GM23248 (cell line): Measurements from ENCODE around the gene OPTC. TPM values are rescaled to one million over a fixed set of nuclear protein-coding genes. Genes with fewer than 3 reads are reported as not detected.

Experiments used
- DNase-seq: peaks from one replicate; pipeline ENCODE4 v3.0.0-alpha.2; 2015
- H2AFZ ChIP-seq: fragments of 200-600 bp; sonication (generic); 2 replicates; pipeline ENCODE4 v1.6.1; 2016; ENCODE audit warnings: antibody characterized with exemption
- H3F3A ChIP-seq: fragments of 200-600 bp; sonication (generic); 2 replicates; pipeline ENCODE4 v1.6.1; 2016; ENCODE audit warnings: mild to moderate bottlenecking, antibody characterized with exemption, mixed run types; ENCODE audit not compliant: insufficient read depth
- H3K27ac ChIP-seq: fragments of 200-600 bp; sonication (generic); 2 replicates; pipeline ENCODE4 v1.5.1; 2016; ENCODE audit warnings: mild to moderate bottlenecking
- H3K27me3 ChIP-seq: fragments of 200-600 bp; sonication (generic); replicated peaks from 2 replicates; pipeline ENCODE4 v1.6.1; 2016; ENCODE audit warnings: mild to moderate bottlenecking; ENCODE audit not compliant: insufficient read depth
- H3K36me3 ChIP-seq: fragments of 200-600 bp; sonication (generic); 2 replicates; pipeline ENCODE4 v1.6.1; 2016; ENCODE audit warnings: low read depth, mild to moderate bottlenecking
- H3K4me1 ChIP-seq: fragments of 200-600 bp; sonication (generic); 2 replicates; pipeline ENCODE4 v1.6.1; 2016; ENCODE audit warnings: mild to moderate bottlenecking; ENCODE audit not compliant: insufficient read depth
- H3K4me2 ChIP-seq: fragments of 200-600 bp; sonication (generic); one replicate; pipeline ENCODE4 v1.6.1; 2016; ENCODE audit warnings: mild to moderate bottlenecking; ENCODE audit not compliant: unreplicated experiment
- H3K4me3 ChIP-seq: fragments of 200-600 bp; sonication (generic); 2 replicates; pipeline ENCODE4 v1.5.1; 2016; ENCODE audit warnings: mild to moderate bottlenecking
- H3K79me2 ChIP-seq: fragments of 200-600 bp; sonication (generic); 2 replicates; pipeline ENCODE4 v1.6.1; 2016; ENCODE audit warnings: mild to moderate bottlenecking; ENCODE audit not compliant: insufficient read depth
- H3K9ac ChIP-seq: fragments of 200-600 bp; sonication (generic); 2 replicates; pipeline ENCODE4 v1.6.1; 2016; ENCODE audit warnings: mild to moderate bottlenecking
- H3K9me2 ChIP-seq: fragments of 200-600 bp; sonication (generic); 2 replicates; pipeline ENCODE4 v1.6.1; 2016; ENCODE audit warnings: mixed run types, mild to moderate bottlenecking, moderate library complexity; ENCODE audit not compliant: insufficient read depth
- H3K9me3 ChIP-seq: fragments of 200-600 bp; sonication (generic); one replicate; pipeline ENCODE4 v1.6.1; 2017; ENCODE audit warnings: low read depth
- H4K20me1 ChIP-seq: fragments of 200-600 bp; sonication (generic); 2 replicates; pipeline ENCODE4 v1.6.0; 2016; ENCODE audit not compliant: insufficient read depth
- EZH2 ChIP-seq: fragments of 200-600 bp; sonication (generic); IDR thresholded peaks from 2 replicates; pipeline ENCODE4 v1.6.1; 2018; ENCODE audit warnings: antibody characterized with exemption, mild to moderate bottlenecking; ENCODE audit not compliant: insufficient read depth, poor library complexity, severe bottlenecking
- EZH2phosphoT487 ChIP-seq: fragments of 200-600 bp; sonication (generic); IDR thresholded peaks from 2 replicates; pipeline ENCODE4 v1.6.1; 2018; ENCODE audit warnings: antibody characterized with exemption, moderate library complexity, mild to moderate bottlenecking, low read depth; ENCODE audit not compliant: insufficient read depth
- WGBS, 2 experiments: methylation state at CpG; one replicate each; pipeline ENCODE4 v1.1.6; 2015 to 2017; ENCODE audit warnings: low lambda C conversion rate in 2 of 2, low coverage in 1 of 2; ENCODE audit errors: missing lambda C conversion rate in 2 of 2; 5-methylcytosine and 5-hydroxymethylcytosine counted together
- in situ Hi-C: fragments of 300-500 bp; cut with MboI; formaldehyde crosslinking; loops from 2 replicates; pipeline ENCODE4 v1.15.0; 2020
- polyA plus RNA-seq: library from polyadenylated mRNA; unstranded; fragments of >200 nt; fragmentation: Nextera tagmentation; extraction: Ambion mirVana; gene quantifications from 2 replicates; pipeline ENCODE4 v1.2.1, GENCODE V29; 2016
- total RNA-seq: library from RNA; depleted of rRNA; stranded (reverse); fragments of >200 nt; shearing (Covaris generic); gene quantifications from 2 replicates; pipeline ENCODE4 v1.2.3, GENCODE V29; 2014

Gene OPTC
- total and polyA plus RNA-seq, 2 experiments from 2014 or later, result not detected

DNA sequence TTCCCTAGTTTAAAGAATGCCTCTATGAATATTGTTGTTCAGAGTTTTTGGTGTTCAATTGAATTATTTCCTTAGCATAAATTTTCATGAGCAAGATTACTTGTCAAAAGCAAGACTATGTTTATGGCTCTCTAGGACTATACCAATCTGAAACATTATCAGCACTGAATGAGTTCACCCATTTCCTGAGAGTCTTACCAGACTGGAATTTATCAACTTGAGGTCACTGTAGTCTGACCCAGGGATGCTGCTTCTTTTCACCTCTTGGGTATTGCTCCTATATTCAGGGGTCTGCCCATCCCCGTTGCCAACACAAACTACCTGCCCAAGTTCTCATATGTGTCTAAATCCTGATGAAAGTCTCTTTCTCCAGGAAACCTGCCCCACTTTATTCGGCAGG lies 42.6 kb downstream of the OPTC start:
- H3K27me3 ChIP-seq, result no peaks in the 10 kb centered on the region
- no peaks in the 10 kb centered on the region for H3K9me3 ChIP-seq
- no peak overlapping the region for H2AFZ ChIP-seq
- DNase-seq, result peak; percentile 48
- H3K36me3 ChIP-seq, result no peaks in the 10 kb centered on the region
- peaks cover 46% of the 10 kb centered on the region for H3K4me1 ChIP-seq
- H4K20me1 ChIP-seq, result no peaks in the 10 kb centered on the region
- in situ Hi-C loops, result no loop called here
- H3K9ac ChIP-seq, result no peak overlapping the region
- H3K9me2 ChIP-seq, result no peaks in the 10 kb centered on the region
- peak overlapping the region; percentile 42 for H3K27ac ChIP-seq
- 46 to 50% methylated on average over 2 of the region's 2 CpGs for WGBS, 2 experiments
- TF ChIP-seq EZH2phosphoT487 (no peak), EZH2 (no peak)
- peak overlapping the region; percentile 57 for H3K4me2 ChIP-seq
- H3K4me3 ChIP-seq, result no peak overlapping the region
- peaks cover 50% of the 10 kb centered on the region for H3F3A ChIP-seq
- H3K79me2 ChIP-seq, result no peaks in the 10 kb centered on the region

GRCh38 chr1:203536980-203537455 lies 43.1 kb downstream of the OPTC start:
- Histone ChIP-seq H3K9me3 (no peaks in the 10 kb centered on the region), H3F3A (peaks cover 50% of the 10 kb centered on the region), H3K4me3 (no peak overlapping the region), H3K36me3 (no peaks in the 10 kb centered on the region), H3K27me3 (no peaks in the 10 kb centered on the region), H3K9me2 (no peaks in the 10 kb centered on the region), H3K27ac (peak overlapping the region; percentile 42), H2AFZ (no peak overlapping the region), H3K79me2 (no peaks in the 10 kb centered on the region), H3K9ac (no peak overlapping the region), H4K20me1 (no peaks in the 10 kb centered on the region), H3K4me1 (peaks cover 46% of the 10 kb centered on the region), H3K4me2 (peak overlapping the region; percentile 57)
- WGBS, 2 experiments, result 58 to 61% methylated on average over 3 of the region's 3 CpGs
- DNase-seq, result peak; percentile 64
- in situ Hi-C loops, result no loop called here
- TF ChIP-seq EZH2, result no peak
- no peak for TF ChIP-seq EZH2phosphoT487

DNA sequence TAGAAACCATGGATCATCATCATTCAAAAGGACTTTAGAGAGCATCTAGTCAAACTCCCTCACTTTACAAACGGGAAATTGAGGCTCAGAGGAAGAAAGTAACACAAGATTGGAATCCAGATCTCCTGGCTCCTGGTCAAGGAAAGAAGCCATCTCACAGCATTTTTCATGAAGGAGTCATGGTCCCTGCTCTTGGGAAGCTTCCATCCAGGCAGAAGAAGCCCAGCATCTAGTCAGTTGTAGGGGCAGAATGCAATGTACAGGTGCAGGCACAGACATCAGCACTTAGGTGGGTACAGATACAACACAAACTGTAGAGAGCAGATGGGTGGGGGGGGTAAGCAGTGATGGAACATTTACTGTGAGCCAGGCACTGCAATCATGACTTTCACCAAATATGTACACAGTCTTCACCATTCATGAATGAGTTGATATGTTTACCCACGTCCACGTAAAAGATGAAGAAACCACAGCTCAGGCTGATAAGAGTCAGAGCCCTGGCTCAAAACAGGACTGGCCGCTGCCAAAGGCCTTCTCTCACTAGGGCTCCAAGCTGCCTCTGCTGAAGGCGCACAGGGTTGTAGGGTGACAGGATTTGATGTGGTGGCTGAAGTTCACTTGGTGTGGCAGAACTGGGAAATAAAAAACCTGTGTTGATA lies 44.0 kb downstream of the OPTC start:
- Histone ChIP-seq H3K9ac (no peak overlapping the region), H3K9me3 (no peaks in the 10 kb centered on the region), H3K79me2 (no peaks in the 10 kb centered on the region), H3K27ac (peak overlapping the region; percentile 42; the same call in 1 of the 2 replicates), H3K36me3 (no peaks in the 10 kb centered on the region), H3K4me2 (no peak overlapping the region), H3K27me3 (no peaks in the 10 kb centered on the region), H2AFZ (no peak overlapping the region), H3K9me2 (no peaks in the 10 kb centered on the region), H4K20me1 (no peaks in the 10 kb centered on the region), H3K4me1 (peaks cover 46% of the 10 kb centered on the region), H3K4me3 (no peak overlapping the region), H3F3A (peaks cover 50% of the 10 kb centered on the region)
- in situ Hi-C loops, result no loop called here
- DNase-seq, result peak; percentile 74
- WGBS, 2 experiments, result 78 to 82% methylated on average over 5 of the region's 5 CpGs
- TF ChIP-seq EZH2, result no peak
- no peak for TF ChIP-seq EZH2phosphoT487

DNA sequence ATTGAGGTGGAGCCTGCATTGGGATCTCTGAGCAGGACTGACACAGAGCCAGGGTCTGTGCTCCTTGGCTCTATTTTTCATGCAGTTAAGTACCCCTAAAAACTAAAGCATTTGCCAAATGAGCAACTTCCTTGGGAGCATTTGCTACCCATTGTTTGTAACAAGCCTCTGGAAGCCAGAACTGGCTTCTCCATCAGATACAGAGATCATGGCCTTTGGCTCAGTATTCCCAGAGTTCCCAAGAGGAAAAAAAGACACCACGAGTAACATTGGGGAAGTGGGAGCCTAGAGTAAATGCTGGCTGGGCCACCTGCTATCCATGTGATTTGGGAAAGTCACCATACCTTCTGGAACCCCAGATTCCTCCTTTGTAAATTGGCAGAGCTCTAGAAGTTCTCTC lies 44.8 kb downstream of the OPTC start:
- no peak for DNase-seq
- no peaks in the 10 kb centered on the region for H4K20me1 ChIP-seq
- H3K9ac ChIP-seq, result no peak overlapping the region
- peaks cover 43% of the 10 kb centered on the region for H3K4me1 ChIP-seq
- TF ChIP-seq EZH2phosphoT487, result no peak
- TF ChIP-seq EZH2, result no peak
- WGBS, 2 experiments, result 53 to 75% methylated on average over 1 of the region's 1 CpG
- no peak overlapping the region for H3K4me2 ChIP-seq
- H3K27me3 ChIP-seq, result no peaks in the 10 kb centered on the region
- H3K9me3 ChIP-seq, result no peaks in the 10 kb centered on the region
- H3K79me2 ChIP-seq, result no peaks in the 10 kb centered on the region
- no peak overlapping the region for H3K4me3 ChIP-seq
- in situ Hi-C loops, result no loop called here
- no peak overlapping the region for H3K27ac ChIP-seq
- no peak overlapping the region for H2AFZ ChIP-seq
- no peaks in the 10 kb centered on the region for H3K36me3 ChIP-seq
- no peaks in the 10 kb centered on the region for H3K9me2 ChIP-seq
- H3F3A ChIP-seq, result peaks cover 42% of the 10 kb centered on the region
